ENCODE measurements around the gene ORMDL3. TPM values are rescaled to one million over a fixed set of nuclear protein-coding genes. Genes with fewer than 3 reads are reported as not detected.

The ORMDL3 gene
- total RNA-seq, 1 donor from 2014 or later = 35.6 TPM

GRCh38 chr17:39960524-39961041, 33.2 kb upstream of the ORMDL3 start:
- TF ChIP-seq, protein P1, sequence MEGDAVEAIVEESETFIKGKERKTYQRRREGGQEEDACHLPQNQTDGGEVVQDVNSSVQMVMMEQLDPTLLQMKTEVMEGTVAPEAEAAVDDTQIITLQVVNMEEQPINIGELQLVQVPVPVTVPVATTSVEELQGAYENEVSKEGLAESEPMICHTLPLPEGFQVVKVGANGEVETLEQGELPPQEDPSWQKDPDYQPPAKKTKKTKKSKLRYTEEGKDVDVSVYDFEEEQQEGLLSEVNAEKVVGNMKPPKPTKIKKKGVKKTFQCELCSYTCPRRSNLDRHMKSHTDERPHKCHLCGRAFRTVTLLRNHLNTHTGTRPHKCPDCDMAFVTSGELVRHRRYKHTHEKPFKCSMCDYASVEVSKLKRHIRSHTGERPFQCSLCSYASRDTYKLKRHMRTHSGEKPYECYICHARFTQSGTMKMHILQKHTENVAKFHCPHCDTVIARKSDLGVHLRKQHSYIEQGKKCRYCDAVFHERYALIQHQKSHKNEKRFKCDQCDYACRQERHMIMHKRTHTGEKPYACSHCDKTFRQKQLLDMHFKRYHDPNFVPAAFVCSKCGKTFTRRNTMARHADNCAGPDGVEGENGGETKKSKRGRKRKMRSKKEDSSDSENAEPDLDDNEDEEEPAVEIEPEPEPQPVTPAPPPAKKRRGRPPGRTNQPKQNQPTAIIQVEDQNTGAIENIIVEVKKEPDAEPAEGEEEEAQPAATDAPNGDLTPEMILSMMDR (conservative IDR thresholded peaks at IDR 0.05; ENCODE audit: low read depth, low read length) = no peak
- no peak for DNase-seq (ENCODE audit: low read depth)
- no peak overlapping the region for H3K4me3 ChIP-seq (ENCODE audit: low read depth, low read length)

DNA sequence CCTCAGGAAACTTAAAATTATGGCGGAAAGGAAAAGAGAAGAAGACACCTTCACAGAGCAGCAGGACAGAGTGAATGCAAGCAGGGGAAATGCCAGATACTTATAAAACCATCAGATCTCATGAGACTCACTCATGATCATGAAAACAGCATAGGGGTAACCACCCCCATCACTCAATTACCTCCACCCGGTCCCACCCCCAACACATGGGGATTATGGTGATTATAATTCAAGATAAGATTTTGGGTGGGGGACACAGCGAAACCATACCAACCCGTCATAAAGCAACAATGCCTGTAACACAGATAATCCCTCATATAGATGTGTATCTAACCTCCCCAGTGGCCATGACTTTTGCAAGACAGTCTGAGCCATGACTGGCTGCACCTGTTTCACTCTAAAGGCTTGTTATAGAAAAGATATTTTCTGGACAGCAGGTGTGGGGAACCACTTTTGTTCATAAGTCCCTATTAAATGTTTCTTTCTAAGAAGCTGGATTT, 28.4 kb upstream of the ORMDL3 start:
- TF ChIP-seq, protein P1 (conservative IDR thresholded peaks at IDR 0.05; ENCODE audit: low read depth, low read length) = no peak
- DNase-seq (ENCODE audit: low read depth) = no peak
- H3K4me3 ChIP-seq (ENCODE audit: low read depth, low read length) = no peak overlapping the region

- TF ChIP-seq, protein P1 (conservative IDR thresholded peaks at IDR 0.05; ENCODE audit: low read depth, low read length) = no peak
Measured at GRCh38 chr17:39954876-39955275, 27.5 kb upstream of the ORMDL3 start.

DNA sequence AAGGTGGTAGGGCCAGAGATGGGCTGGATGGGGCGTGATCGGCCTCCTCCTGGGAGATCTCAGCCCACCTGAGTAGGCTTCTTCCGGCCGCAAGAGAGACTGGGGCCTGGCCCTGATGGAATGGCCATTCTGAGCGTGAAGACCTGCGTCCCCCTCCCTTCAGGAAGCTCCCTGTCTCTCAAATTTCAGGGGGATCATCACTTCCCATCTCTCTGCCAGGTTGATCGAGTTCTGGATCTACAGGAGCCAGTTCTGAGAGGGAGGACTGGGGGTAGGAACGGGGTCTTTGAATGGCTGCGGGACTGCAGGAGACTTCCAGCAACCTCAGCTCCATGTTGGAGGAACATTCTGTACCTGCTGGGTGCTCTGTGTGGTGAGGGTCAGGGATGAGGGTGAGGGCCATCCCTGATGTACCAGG, 26.1 kb upstream of the ORMDL3 start:
- no peak for DNase-seq (ENCODE audit: low read depth)
- H3K4me3 ChIP-seq (ENCODE audit: low read depth, low read length) = peak overlapping the region; percentile 50
- TF ChIP-seq, protein P1 (conservative IDR thresholded peaks at IDR 0.05; ENCODE audit: low read depth, low read length) = no peak

More at GRCh38 chr17:39954876-39955275, 27.5 kb upstream of the ORMDL3 start:
- no peak for DNase-seq (ENCODE audit: low read depth)
- no peak overlapping the region for H3K4me3 ChIP-seq (ENCODE audit: low read depth, low read length)

DNA sequence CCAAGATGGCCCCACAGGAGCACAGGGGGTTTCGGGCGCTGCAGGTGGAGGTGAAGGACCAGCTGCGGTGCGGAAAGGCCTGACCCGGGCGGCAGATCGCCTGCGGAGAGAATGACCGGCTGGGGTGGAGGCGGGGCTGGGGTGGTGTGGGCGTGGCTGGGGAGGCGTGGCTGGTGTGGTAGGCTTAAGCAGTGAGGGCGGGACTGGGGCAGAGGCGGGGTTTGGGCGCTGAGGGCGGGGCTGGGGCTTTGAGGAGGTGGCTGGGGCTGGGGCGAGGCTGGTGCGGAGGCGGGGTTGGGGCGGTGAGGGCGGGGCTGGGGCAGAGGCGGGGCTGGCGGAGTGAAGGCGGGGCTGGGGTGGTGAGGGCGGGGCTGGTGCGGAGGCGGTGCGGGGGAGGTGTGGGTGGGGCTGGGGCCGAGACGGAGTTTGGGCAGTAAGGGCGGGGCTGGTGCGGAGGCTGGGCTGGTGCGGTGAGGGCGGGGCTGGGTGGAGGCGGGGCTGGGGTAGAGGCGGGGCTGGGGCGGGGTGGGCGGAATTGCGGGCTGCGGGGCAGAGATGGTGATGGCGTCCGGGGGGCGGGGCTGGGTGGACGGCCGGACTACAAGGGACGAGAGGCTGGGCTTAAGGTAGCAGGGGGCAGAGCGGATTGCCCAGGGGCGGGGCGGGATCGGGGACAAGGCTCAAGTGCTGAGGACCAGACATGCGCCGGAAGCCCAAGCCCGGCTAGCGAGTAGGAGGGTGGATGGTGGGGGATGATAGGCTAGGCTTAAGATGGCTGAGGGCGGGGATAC, 25.5 kb upstream of the ORMDL3 start:
- peak overlapping the region; percentile 50 for H3K4me3 ChIP-seq (ENCODE audit: low read depth, low read length)
- no peak for DNase-seq (ENCODE audit: low read depth)
- TF ChIP-seq, protein P1 (conservative IDR thresholded peaks at IDR 0.05; ENCODE audit: low read depth, low read length) = no peak

DNA sequence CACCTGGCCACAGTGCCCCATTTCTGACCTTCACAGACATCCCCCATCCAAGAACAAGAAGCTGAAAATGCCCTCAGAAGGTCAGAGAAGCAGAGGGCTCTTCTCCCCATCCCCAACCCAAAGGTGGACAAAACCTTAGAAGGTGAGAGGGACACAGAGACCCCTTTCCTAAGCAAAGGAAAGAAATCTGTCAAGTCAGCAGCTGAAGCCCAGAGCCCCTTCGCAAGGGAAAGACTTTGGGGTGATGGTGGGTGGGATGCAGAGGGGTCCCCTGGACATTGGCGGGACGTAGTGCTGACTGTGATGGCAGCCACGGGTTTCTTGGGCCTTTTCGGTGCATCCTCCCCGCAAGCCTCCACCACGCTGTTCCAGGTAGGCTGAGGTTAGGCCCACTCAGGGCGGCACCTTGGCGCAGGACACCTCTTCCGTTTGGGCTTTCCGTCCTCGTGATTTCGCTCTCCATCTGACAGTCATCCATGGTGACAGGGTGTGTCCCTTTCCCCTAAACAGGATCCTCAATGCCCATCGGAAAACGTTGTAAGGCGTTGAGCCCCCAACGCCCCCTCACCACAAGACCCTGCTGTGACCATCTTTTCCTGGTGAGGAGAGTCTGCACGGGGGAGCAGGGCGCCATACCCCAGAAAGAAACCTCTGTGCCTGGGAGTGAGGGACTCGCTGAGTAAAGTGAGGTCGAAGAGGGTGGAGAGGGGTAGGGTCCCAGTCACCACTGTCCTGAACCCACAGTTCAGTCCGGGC, 24.7 kb upstream of the ORMDL3 start:
- TF ChIP-seq, protein P1 (conservative IDR thresholded peaks at IDR 0.05; ENCODE audit: low read depth, low read length) = no peak
- H3K4me3 ChIP-seq (ENCODE audit: low read depth, low read length) = peak overlapping the region; percentile 45
- no peak for DNase-seq (ENCODE audit: low read depth)
